Activated naive CD4-positive, alpha-beta T cell treated with anti-CD3 and anti-CD28 coated beads, Interleukin-2, amount 10 ng/mL, durations not matched to agents 7 days and 5 days (primary cell): ENCODE data around the gene USP9X.
"Not testable (repeated sequence)": the region's sequence is repeated elsewhere in the genome, so short reads cannot be mapped to it uniquely, and the experiment has no call there.

Source experiments
- CTCF ChIA-PET: fragments of 350-600 bp; sonication (Branson Sonifier 250); formaldehyde crosslinking; loops from one replicate; lab custom pipeline; 2021; ENCODE audit warnings: antibody characterized with exemption; lab: Charles Lee
- DNase-seq: peaks from one replicate; pipeline ENCODE4 v3.0.0-alpha.2; 2020
- H3K27ac Mint-ChIP-seq: one replicate; pipeline ENCODE4 v1.8.0; 2021; ENCODE audit warnings: mild to moderate bottlenecking, moderate library complexity, mixed read lengths
- H3K27me3 Mint-ChIP-seq: one replicate; pipeline ENCODE4 v1.8.0; 2021; ENCODE audit warnings: mild to moderate bottlenecking, mixed read lengths
- H3K36me3 Mint-ChIP-seq: one replicate; pipeline ENCODE4 v1.8.0; 2021; ENCODE audit warnings: mixed read lengths
- H3K4me1 Mint-ChIP-seq: one replicate; pipeline ENCODE4 v1.8.0; 2021; ENCODE audit warnings: mixed read lengths
- H3K4me3 Mint-ChIP-seq: one replicate; pipeline ENCODE4 v1.8.0; 2021; ENCODE audit warnings: mild to moderate bottlenecking, moderate library complexity, mixed read lengths
- H3K9me3 Mint-ChIP-seq: one replicate; pipeline ENCODE4 v1.8.0; 2021; ENCODE audit warnings: mixed read lengths

Gene USP9X

GRCh38 chrX:41153448-41153847 lies 68.2 kb downstream of the USP9X start:
- no peak overlapping the region for H3K4me3 Mint-ChIP-seq
- no peak for DNase-seq
- no peaks in the 10 kb centered on the region for H3K9me3 Mint-ChIP-seq
- H3K36me3 Mint-ChIP-seq = peaks cover 31% of the 10 kb centered on the region
- CTCF ChIA-PET = no interaction called here
- H3K27me3 Mint-ChIP-seq = no peaks in the 10 kb centered on the region
- no peak overlapping the region for H3K27ac Mint-ChIP-seq
- H3K4me1 Mint-ChIP-seq = no peaks in the 10 kb centered on the region

DNA sequence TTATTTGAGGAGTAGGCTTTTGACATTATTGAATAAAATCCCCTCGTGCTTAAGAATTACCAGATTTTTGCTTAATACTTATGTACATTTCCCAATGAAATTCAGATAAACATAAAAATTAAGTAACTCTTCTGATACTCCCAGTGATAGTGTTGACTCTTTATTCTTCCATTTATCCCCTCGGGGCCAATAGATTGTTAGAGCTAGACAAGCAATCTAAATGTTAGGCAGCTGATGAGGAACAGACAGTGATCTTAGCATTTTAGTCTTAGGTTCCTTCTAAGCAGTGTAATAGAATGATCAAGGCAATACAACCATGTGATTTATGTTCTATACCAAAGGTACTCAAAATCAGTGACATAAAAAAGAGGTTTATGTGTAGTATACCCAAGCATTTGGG lies 68.7 kb downstream of the USP9X start:
- Mint-ChIP-seq H3K9me3 (no peaks in the 10 kb centered on the region), H3K36me3 (peaks cover 29% of the 10 kb centered on the region), H3K27me3 (no peaks in the 10 kb centered on the region), H3K4me1 (no peaks in the 10 kb centered on the region), H3K27ac (no peak overlapping the region), H3K4me3 (no peak overlapping the region)
- DNase-seq = no peak
- CTCF ChIA-PET = no interaction called here

DNA sequence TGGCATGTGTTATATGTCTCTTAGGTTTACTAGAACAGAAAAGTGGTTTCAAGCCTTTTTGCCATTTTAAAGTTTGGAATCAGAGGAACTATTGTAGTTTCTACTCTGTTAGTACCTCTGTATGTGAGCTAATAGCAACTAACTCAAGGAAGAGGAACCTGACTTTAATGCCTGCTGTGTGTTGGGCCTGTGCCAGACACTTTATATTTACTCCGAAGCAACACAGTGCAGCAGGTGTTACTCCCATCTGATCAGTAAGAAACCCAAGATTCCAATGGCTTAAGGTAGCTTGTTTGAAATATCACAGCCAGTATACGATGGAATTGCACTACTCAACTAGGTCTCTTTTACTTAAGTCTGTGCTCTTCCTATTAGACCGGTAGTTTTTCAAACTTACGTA lies 79.2 kb downstream of the USP9X start:
- Mint-ChIP-seq H3K27me3 (no peaks in the 10 kb centered on the region), H3K4me1 (no peaks in the 10 kb centered on the region), H3K9me3 (no peaks in the 10 kb centered on the region), H3K36me3 (peaks cover 28% of the 10 kb centered on the region), H3K27ac (no peak overlapping the region), H3K4me3 (no peak overlapping the region)
- DNase-seq = no peak
- CTCF ChIA-PET = interaction anchor here (0.7 to 1.1 kb wide), 2 partner anchors 16 to 62 kb away, joined by 4 to 5 read pairs; no protein-coding TSS in a partner anchor

DNA sequence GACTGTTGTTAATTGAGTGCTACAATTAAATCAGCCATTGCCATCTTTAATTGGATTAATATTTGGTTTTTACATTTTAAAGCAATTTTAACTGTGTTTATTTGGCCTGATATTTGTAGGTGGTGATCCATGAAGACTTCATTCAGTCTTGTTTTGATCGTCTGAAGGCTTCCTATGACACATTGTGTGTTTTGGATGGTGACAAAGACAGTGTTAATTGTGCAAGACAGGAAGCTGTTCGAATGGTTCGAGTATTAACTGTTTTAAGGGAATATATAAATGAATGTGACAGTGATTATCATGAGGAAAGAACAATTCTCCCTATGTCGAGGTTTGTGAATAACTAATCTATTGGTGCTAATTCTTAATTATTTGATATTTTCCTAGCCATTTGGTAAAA lies 82.6 kb downstream of the USP9X start:
- H3K27ac Mint-ChIP-seq = no peak overlapping the region

DNA sequence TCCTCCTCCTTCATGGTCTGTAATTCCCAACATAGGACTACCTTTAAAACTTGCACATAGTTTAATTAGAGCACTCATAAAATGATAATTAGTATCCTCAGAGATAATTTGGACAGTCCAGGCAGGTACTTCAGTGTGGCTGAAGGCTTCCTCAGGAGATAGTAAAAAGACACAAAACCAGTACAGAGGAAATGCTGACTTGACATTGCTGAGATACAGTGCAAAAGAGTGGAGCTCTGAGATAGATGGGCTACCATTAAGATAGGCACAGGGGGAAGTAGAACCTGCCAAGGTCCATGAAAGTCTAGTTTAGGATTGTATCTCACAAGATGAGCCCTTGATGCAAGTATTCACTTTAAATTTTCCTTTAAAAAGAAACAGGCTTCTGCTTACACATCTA lies 91.0 kb downstream of the USP9X start:
- H3K4me3 Mint-ChIP-seq = no peak overlapping the region
- peaks cover 32% of the 10 kb centered on the region for H3K36me3 Mint-ChIP-seq
- peaks cover 22% of the 10 kb centered on the region for H3K4me1 Mint-ChIP-seq
- no peak overlapping the region for H3K27ac Mint-ChIP-seq
- no peak for DNase-seq
- CTCF ChIA-PET = no interaction called here
- no peaks in the 10 kb centered on the region for H3K27me3 Mint-ChIP-seq
- H3K9me3 Mint-ChIP-seq = no peaks in the 10 kb centered on the region

More for the DNA sequence above, 82.6 kb downstream of the USP9X start:
- Mint-ChIP-seq H3K9me3 (no peaks in the 10 kb centered on the region), H3K36me3 (peaks cover 37% of the 10 kb centered on the region), H3K4me3 (no peak overlapping the region), H3K27me3 (no peaks in the 10 kb centered on the region), H3K4me1 (no peaks in the 10 kb centered on the region)
- CTCF ChIA-PET = no interaction called here
- no peak for DNase-seq

- Mint-ChIP-seq H3K4me1 (peaks cover 25% of the 10 kb centered on the region), H3K36me3 (peaks cover 30% of the 10 kb centered on the region), H3K27ac (no peak overlapping the region), H3K4me3 (no peak overlapping the region), H3K9me3 (no peaks in the 10 kb centered on the region), H3K27me3 (no peaks in the 10 kb centered on the region)
- no peak for DNase-seq
- CTCF ChIA-PET = no interaction called here
Observed at GRCh38 chrX:41177297-41177696, 92.1 kb downstream of the USP9X start.

- H3K27ac Mint-ChIP-seq = no peak overlapping the region
- peaks cover 22% of the 10 kb centered on the region for H3K36me3 Mint-ChIP-seq
- H3K27me3 Mint-ChIP-seq = no peaks in the 10 kb centered on the region
- H3K4me1 Mint-ChIP-seq = peaks cover 26% of the 10 kb centered on the region
- no peaks in the 10 kb centered on the region for H3K9me3 Mint-ChIP-seq
- H3K4me3 Mint-ChIP-seq = no peak overlapping the region
- CTCF ChIA-PET = no interaction called here
- DNase-seq = no peak
Observed at GRCh38 chrX:41178201-41178600, 93.0 kb downstream of the USP9X start.

- no peaks in the 10 kb centered on the region for H3K9me3 Mint-ChIP-seq
- peak; percentile 61 for DNase-seq
- H3K27me3 Mint-ChIP-seq = no peaks in the 10 kb centered on the region
- peaks cover 35% of the 10 kb centered on the region for H3K4me1 Mint-ChIP-seq
- CTCF ChIA-PET = interaction anchor here (0.6 to 3.3 kb wide), 17 partner anchors 10 to 580 kb away, joined by 3 to 22 read pairs (median 4); no protein-coding TSS in a partner anchor
- peak overlapping the region; percentile 83 for H3K27ac Mint-ChIP-seq
- H3K4me3 Mint-ChIP-seq = no peak overlapping the region
- peaks cover 28% of the 10 kb centered on the region for H3K36me3 Mint-ChIP-seq
Observed at GRCh38 chrX:41180194-41180908, 95.1 kb downstream of the USP9X start.

DNA sequence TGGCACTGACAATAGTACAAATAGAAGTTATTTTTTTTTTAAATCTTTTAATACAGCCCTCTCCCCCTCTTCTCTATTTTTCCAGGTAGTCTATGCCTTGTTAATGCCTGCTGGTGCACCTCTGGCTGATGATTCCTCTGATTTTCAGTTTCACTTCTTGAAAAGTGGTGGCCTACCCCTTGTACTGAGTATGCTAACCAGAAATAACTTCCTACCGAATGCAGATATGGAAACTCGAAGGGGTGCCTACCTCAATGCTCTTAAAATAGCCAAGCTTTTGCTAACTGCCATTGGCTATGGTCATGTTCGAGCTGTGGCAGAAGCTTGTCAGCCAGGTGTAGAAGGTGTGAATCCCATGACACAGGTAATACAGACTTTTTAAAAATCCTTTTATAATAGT lies 99.1 kb downstream of the USP9X start:
- DNase-seq = no peak
- H3K36me3 Mint-ChIP-seq = peaks cover 33% of the 10 kb centered on the region
- H3K9me3 Mint-ChIP-seq = no peaks in the 10 kb centered on the region
- H3K4me3 Mint-ChIP-seq = no peak overlapping the region
- no peak overlapping the region for H3K27ac Mint-ChIP-seq
- no peaks in the 10 kb centered on the region for H3K27me3 Mint-ChIP-seq
- H3K4me1 Mint-ChIP-seq = peaks cover 25% of the 10 kb centered on the region
- CTCF ChIA-PET = no interaction called here

DNA sequence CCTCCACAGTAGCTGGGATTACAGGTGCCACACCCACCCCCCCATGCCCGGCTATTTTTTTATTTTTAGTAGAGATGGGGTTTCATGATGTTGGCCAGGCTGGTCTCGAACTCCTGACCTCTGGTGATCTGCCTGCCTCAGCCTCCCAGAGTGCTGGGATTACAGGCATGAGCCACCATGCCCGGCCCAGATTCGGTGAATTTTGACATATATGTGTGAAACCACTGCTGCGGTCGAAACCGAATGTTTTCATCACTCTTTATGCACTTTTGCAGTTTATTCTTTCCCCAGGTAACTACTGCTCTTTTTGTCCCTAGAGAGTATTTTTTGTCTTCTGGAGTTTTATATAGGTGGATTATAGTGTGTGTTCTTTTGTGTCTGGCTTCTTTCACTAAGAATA lies 101.7 kb downstream of the USP9X start:
- not testable (repeated sequence) for H3K4me3 Mint-ChIP-seq, H3K27ac Mint-ChIP-seq, DNase-seq, H3K27me3 Mint-ChIP-seq, H3K9me3 Mint-ChIP-seq
- Mint-ChIP-seq H3K36me3 (peaks cover 33% of the 10 kb centered on the region), H3K4me1 (peaks cover 12% of the 10 kb centered on the region)
- CTCF ChIA-PET = interaction anchor here (1.2 kb wide), 1 partner anchor 9 kb away, joined by 5 read pairs; no protein-coding TSS in a partner anchor

DNA sequence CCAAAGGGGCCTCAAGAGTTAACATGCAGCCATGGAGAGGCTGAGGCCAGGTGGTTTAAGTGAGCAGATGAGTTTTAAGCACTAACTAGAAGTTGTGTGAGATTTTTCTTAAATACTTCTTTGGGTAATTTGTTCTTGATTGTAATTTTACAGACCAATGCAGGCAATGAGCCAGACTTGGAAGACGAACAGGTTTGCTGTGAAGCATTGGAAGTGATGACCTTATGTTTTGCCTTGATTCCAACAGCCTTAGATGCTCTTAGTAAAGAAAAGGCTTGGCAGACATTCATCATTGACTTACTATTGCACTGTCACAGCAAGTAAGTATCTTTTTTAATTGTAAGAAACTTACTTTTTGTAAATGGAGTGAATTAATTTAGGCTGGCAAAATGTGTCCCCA lies 103.9 kb downstream of the USP9X start:
- H3K4me3 Mint-ChIP-seq = no peak overlapping the region
- no peaks in the 10 kb centered on the region for H3K9me3 Mint-ChIP-seq
- no peak overlapping the region for H3K27ac Mint-ChIP-seq
- no peak for DNase-seq
- no peaks in the 10 kb centered on the region for H3K27me3 Mint-ChIP-seq
- CTCF ChIA-PET = no interaction called here
- H3K4me1 Mint-ChIP-seq = peaks cover 5% of the 10 kb centered on the region
- peaks cover 35% of the 10 kb centered on the region for H3K36me3 Mint-ChIP-seq

DNA sequence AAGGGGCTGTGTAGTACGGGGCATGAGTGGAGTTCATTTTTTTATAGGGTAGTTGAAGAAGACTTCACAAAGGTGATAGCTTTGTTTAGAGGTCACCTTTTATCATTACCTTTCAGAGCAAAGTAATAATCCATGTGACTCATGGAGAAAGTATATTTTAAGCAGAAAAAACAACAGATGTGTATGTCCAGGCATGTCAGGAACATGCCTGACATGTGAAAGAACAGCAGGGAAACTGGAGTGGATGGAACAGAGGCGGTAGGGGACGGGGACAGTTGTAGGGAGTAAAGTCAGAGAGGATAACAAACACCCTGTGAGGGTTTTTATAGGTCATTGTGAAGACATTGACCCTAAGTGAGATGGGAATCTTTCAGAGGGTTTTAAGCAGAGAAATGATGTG lies 107.6 kb downstream of the USP9X start:
- no peaks in the 10 kb centered on the region for H3K27me3 Mint-ChIP-seq
- H3K27ac Mint-ChIP-seq = no peak overlapping the region
- H3K4me1 Mint-ChIP-seq = no peaks in the 10 kb centered on the region
- CTCF ChIA-PET = no interaction called here
- H3K4me3 Mint-ChIP-seq = no peak overlapping the region
- H3K9me3 Mint-ChIP-seq = no peaks in the 10 kb centered on the region
- H3K36me3 Mint-ChIP-seq = peaks cover 31% of the 10 kb centered on the region
- DNase-seq = no peak

- Mint-ChIP-seq H3K27me3 (no peaks in the 10 kb centered on the region), H3K9me3 (no peaks in the 10 kb centered on the region), H3K27ac (no peak overlapping the region), H3K36me3 (peaks cover 44% of the 10 kb centered on the region), H3K4me1 (peaks cover 2% of the 10 kb centered on the region), H3K4me3 (no peak overlapping the region)
- DNase-seq = no peak
- CTCF ChIA-PET = no interaction called here
Observed at GRCh38 chrX:41198410-41198809, 113.2 kb downstream of the USP9X start.

DNA sequence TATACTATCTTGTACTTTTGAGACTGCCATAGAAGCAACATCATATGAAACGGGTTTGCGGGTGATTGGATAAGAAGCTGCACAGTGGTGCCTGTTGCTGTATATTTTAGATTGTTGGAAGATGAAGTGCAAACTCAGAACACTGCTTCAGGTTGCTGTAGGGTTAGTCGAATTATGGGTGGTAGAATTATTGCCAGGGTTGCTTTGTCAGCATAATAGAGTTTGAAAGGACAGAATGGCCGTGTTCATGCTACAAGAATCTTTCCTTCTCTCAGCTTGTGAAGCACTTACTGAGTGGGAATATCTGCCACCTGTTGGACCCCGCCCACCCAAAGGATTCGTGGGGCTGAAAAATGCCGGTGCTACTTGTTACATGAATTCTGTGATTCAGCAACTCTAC lies 115.5 kb downstream of the USP9X start:
- DNase-seq = no peak
- Mint-ChIP-seq H3K4me3 (no peak overlapping the region), H3K36me3 (peaks cover 56% of the 10 kb centered on the region), H3K9me3 (peaks cover 6% of the 10 kb centered on the region), H3K27ac (no peak overlapping the region), H3K4me1 (peaks cover 2% of the 10 kb centered on the region), H3K27me3 (no peaks in the 10 kb centered on the region)
- CTCF ChIA-PET = no interaction called here

DNA sequence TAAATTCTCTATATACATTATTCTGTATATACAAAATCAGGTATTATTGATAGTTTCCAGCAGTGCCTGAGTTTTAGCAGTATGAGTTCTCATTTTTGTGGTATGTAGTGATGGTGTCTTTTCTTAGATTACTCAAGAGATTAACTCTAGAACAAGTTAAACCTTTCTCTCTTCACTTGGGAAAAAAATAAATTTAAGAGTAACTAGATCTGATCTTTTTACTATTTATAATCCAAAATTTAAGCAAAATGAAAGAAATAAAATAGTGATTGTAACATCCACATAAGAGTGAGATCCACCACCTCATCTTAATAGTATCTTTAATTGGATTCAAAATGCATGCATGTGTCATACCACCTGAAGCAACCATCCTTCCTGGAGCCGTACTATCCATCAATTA lies 124.6 kb downstream of the USP9X start:
- CTCF ChIA-PET = no interaction called here
- Mint-ChIP-seq H3K9me3 (peaks cover 17% of the 10 kb centered on the region), H3K4me3 (no peak overlapping the region), H3K36me3 (peaks cover 62% of the 10 kb centered on the region), H3K27ac (no peak overlapping the region), H3K27me3 (no peaks in the 10 kb centered on the region), H3K4me1 (no peaks in the 10 kb centered on the region)
- no peak for DNase-seq
